ENCODE results near the gene FKBP15.
"Not testable (repeated sequence)": the region's sequence is repeated elsewhere in the genome, so short reads cannot be mapped to it uniquely, and the experiment has no call there.

FKBP15 gene

GRCh38 chr9:113258282-113258681, 37.2 kb upstream of the FKBP15 start:
- H3K4me3 ChIP-seq = no peak overlapping the region
- TF ChIP-seq CTCF (IDR thresholded peaks at IDR 0.05) = no peak

DNA sequence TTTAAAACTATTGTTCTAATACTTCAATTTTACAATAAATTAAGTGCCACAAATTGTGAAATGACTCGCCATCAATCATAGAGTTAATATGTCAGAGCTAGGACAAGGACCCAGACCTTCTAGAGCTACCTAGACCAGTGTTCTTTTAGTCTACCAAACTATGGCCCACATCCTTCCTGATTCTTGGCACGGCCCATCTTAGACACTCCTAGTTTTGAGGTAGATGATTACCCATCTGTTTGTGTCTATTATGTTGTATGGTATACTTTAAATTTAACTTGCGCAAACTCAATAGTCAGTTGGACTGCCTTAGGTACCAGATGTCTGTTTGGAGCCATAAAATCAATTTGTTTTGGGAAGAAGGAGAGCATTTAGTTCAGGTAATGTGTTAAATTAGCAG, 36.8 kb upstream of the FKBP15 start:
- no peak for TF ChIP-seq CTCF (IDR thresholded peaks at IDR 0.05)
- Histone ChIP-seq H3K4me3 (no peak overlapping the region), H3K27ac (no peak overlapping the region)
- no peak for DNase-seq (ENCODE audit: low spot score)

More at GRCh38 chr9:113258282-113258681, 37.2 kb upstream of the FKBP15 start:
- H3K27ac ChIP-seq = no peak overlapping the region
- no peak for DNase-seq (ENCODE audit: low spot score)

DNA sequence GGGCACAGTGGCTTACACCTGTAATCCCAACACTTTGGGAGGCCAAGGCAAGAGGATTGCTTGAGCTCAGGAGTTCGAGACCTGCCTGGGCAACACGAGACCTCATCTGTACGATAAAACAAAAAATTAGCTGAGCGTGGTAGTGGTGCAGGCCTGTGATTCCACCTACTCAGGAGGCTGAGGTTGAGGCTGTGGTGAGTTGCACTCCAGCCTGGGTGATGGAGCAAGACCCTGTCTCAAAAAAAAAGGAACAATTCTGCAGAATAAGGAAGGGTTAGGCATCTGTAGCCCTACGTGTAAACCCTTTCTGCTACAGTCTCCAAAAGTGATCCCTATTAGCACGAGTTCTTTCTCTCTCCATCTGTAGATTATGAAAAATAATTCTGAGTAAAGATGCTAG, 34.4 kb upstream of the FKBP15 start:
- no peak overlapping the region for H3K27ac ChIP-seq
- DNase-seq (ENCODE audit: low spot score) = no peak
- TF ChIP-seq CTCF (IDR thresholded peaks at IDR 0.05) = no peak
- H3K4me3 ChIP-seq = no peak overlapping the region

GRCh38 chr9:113254991-113255390, 33.9 kb upstream of the FKBP15 start:
- TF ChIP-seq CTCF (IDR thresholded peaks at IDR 0.05) = no peak
- H3K4me3 ChIP-seq = no peak overlapping the region
- no peak for DNase-seq (ENCODE audit: low spot score)

DNA sequence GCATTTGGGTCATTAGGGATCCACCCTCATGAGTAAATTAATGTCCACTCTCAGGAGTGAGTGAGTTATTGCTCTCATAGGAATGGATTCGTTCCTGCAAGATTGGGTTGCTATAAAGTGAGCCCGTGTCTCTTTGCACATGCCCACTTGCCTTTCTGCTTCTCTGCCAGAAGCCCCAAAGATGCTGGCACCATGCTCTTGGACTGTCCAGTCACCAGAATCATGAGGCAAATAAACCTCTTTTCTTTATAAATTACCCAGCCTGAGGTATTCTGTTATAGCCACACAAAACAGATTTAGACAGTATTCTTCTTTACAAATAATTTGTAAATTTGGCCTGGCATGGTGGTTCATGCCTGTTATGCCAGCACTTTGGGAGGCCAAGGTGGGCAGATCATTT, 29.7 kb upstream of the FKBP15 start:
- DNase-seq (ENCODE audit: low spot score) = no peak
- TF ChIP-seq CTCF (IDR thresholded peaks at IDR 0.05) = no peak
- Histone ChIP-seq H3K27ac (no peak overlapping the region), H3K4me3 (no peak overlapping the region)

More at GRCh38 chr9:113254991-113255390, 33.9 kb upstream of the FKBP15 start:
- H3K27ac ChIP-seq = no peak overlapping the region

GRCh38 chr9:113249661-113250060, 28.6 kb upstream of the FKBP15 start:
- DNase-seq (ENCODE audit: low spot score); H3K27ac ChIP-seq; H3K4me3 ChIP-seq: not testable (repeated sequence)

DNA sequence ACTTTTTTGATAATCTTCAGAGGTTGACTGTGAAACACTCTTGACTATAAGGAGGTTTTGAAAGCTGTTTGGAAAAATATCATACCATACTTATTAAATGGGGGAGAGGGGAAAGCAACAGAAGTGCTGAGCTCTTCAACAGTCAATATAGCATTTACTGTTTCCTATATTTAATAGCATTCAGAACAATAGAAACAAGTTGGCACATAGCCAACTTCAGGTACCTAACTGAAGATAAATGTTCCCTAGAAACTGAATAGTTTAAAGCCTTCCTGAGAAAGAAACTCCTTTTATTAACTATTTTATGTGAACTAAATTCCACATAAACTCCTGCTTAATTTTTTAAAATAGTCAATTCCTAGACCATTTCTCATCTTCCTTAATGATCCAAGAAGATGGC, 26.6 kb upstream of the FKBP15 start:
- DNase-seq (ENCODE audit: low spot score) = no peak
- no peak overlapping the region for H3K27ac ChIP-seq
- no peak overlapping the region for H3K4me3 ChIP-seq
- TF ChIP-seq CTCF (IDR thresholded peaks at IDR 0.05) = no peak

- no peak overlapping the region for H3K4me3 ChIP-seq
- TF ChIP-seq CTCF (IDR thresholded peaks at IDR 0.05) = no peak
- DNase-seq (ENCODE audit: low spot score) = no peak
- H3K27ac ChIP-seq = no peak overlapping the region
Observed at GRCh38 chr9:113246928-113247327, 25.9 kb upstream of the FKBP15 start.
